ENCODE measurements around the gene MRFAP1. TPM values are rescaled to one million over a fixed set of nuclear protein-coding genes. Genes with fewer than 3 reads are reported as not detected.
A peak's percentile ranks its signal among the peaks of the same experiment; 100 is the strongest.
"Not testable (repeated sequence)": the region's sequence is repeated elsewhere in the genome, so short reads cannot be mapped to it uniquely, and the experiment has no call there.

Gene MRFAP1
- total RNA-seq, 2 donors from 2014 or later, result 148 to 153 TPM

- no peak for DNase-seq
- H3K4me3 Mint-ChIP-seq, result no peak overlapping the region
- H3K27me3 Mint-ChIP-seq (ENCODE audit: low read depth), result no peaks in the 10 kb centered on the region
- H3K27ac Mint-ChIP-seq, result no peak overlapping the region
- no peaks in the 10 kb centered on the region for H3K9me3 Mint-ChIP-seq
- ATAC-seq (replicated peaks in 1 of 2), result no peak
- no peaks in the 10 kb centered on the region for H3K36me3 Mint-ChIP-seq (ENCODE audit: insufficient read depth in 2 of 2)
- H3K4me1 Mint-ChIP-seq (ENCODE audit: low read depth), result peaks cover 12% of the 10 kb centered on the region
Measured at GRCh38 chr4:6632125-6632524, 8.4 kb upstream of the MRFAP1 start.

DNA sequence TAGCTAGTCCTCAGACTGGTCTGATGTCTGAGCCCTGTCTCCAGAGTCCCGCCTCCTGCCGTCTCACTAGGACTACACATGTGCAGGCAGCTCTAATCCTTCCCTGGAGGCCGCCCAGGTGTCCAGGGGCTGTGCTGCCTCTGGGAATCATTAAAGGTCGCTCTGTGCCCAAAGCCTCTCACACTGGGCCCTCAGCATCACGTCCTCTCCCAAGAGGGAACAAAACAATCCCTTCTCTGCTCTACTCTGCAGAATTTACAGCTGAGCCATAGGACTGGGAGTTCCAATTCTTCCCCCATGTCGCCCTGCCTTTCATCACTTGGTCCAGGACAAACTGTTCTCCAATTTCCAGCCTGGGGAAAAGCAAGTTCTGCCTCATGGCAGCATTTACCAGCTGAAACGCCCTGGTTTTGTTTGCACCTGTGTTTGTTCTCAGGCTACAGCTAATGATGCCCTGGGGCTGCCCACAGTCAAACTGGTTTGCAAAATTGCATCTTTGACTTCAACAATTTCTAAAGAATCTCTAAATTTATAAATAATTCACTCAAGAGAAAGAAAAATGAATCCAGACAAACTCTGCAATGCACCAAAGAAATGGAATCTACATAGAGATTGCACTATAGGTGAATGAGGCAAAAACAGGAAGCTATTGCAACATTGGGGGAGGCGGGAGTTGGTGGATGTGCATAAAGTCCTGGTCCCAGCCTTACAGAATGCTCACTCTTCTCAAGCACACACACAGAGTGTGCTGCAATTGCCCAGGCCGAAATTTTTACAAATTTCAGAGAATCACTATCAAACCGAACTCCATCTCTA, 7.2 kb upstream of the MRFAP1 start:
- Mint-ChIP-seq H3K9me3 (no peaks in the 10 kb centered on the region), H3K4me3 (no peak overlapping the region), H3K4me1 (ENCODE audit: low read depth) (peaks cover 12% of the 10 kb centered on the region), H3K36me3 (ENCODE audit: insufficient read depth in 2 of 2) (peaks cover 2% of the 10 kb centered on the region in 2 donors), H3K27me3 (ENCODE audit: low read depth) (no peaks in the 10 kb centered on the region), H3K27ac (peak overlapping the region; percentile 86)
- ATAC-seq (replicated peaks in 1 of 2) (peak in 1 of 2 donors; percentile 70), DNase-seq (peak in 1 of 2 donors; percentile 39)

- Mint-ChIP-seq H3K9me3 (no peaks in the 10 kb centered on the region), H3K4me1 (ENCODE audit: low read depth) (peaks cover 12% of the 10 kb centered on the region), H3K36me3 (ENCODE audit: insufficient read depth in 2 of 2) (peaks cover 2% of the 10 kb centered on the region in 2 donors), H3K27me3 (ENCODE audit: low read depth) (no peaks in the 10 kb centered on the region), H3K27ac (no peak overlapping the region), H3K4me3 (no peak overlapping the region)
- ATAC-seq (replicated peaks in 1 of 2), result no peak
- no peak for DNase-seq
Measured at GRCh38 chr4:6634746-6635145, 5.7 kb upstream of the MRFAP1 start.

DNA sequence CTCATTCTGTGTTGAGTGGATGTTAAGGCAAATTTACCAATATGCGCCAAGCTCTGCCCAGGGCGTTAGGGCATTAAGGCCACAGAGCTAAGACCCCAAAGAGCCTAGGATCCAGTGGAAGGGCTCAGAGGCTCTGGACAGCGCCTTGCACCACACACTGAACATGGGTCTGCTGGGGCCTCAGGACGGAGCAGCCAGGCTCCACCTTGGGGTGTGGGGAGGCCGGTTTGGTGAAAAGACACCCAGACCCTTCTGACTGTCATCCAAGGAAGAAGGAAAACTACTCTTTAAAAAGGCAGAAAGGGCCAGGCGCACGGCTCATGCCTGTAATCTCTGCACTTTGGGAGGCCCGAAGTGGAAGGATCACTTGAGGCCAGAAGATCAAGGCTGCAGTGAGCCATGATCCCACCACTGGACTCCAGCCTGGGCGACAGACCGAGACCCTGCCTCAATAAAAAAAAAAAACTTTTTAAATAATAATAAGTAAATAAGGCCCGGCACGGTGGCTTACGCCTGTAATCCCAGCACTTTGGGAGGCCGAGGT, 1.3 kb upstream of the MRFAP1 start:
- H3K36me3 Mint-ChIP-seq (ENCODE audit: insufficient read depth in 2 of 2), result peaks cover 21 to 30% of the 10 kb centered on the region in 2 donors
- H3K27ac Mint-ChIP-seq, result no peak overlapping the region
- no peaks in the 10 kb centered on the region for H3K9me3 Mint-ChIP-seq
- H3K4me1 Mint-ChIP-seq (ENCODE audit: low read depth), result peaks cover 33% of the 10 kb centered on the region
- DNase-seq, result no peak
- H3K4me3 Mint-ChIP-seq, result peak overlapping the region; percentile 40 to 54
- no peaks in the 10 kb centered on the region for H3K27me3 Mint-ChIP-seq (ENCODE audit: low read depth)
- ATAC-seq (replicated peaks in 1 of 2), result no peak

DNA sequence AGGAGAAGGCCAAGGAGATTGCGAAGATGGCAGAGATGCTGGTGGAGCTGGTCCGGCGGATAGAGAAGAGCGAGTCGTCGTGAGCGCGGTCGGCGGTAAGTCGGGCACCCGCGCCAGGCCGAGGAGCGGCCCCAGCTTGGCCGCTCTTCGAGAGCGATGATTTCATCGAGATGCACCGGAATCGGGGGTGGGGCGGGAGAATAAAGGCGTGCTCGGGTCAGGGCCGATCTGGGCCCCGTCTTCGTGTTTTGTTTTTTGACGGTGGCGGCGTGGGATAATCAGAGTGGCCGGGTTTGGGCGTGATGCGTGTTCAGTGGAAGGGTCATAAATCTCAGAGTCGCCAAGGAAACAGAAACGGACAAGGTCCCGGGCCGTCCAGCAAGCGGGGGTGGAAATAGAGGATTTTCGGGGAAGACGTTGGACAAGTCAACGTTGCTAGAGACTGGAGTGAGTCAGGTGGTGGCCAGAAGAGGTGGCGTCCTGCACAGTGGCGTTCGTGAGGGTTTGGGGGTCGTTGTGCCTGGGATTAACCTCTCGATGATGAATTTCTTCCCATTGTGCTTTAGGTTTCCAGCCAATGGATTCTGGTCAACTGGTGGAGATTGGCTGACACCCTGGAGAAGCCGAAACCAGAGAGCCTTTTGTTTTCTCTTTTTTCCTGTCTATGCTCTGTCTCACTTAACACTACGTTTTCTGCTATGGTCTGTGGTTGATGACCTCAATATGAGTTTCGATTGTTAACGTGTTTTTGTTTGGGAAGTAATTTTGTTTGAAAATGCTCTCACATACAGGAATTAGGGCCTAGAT, 882 bp downstream of the MRFAP1 start:
- peak; percentile 65 to 68 for ATAC-seq (replicated peaks in 1 of 2)
- Mint-ChIP-seq H3K9me3 (no peaks in the 10 kb centered on the region), H3K4me1 (ENCODE audit: low read depth) (peaks cover 37% of the 10 kb centered on the region), H3K4me3 (peak overlapping the region; percentile 95 to 98), H3K36me3 (ENCODE audit: insufficient read depth in 2 of 2) (peaks cover 21 to 34% of the 10 kb centered on the region in 2 donors), H3K27me3 (ENCODE audit: low read depth) (no peaks in the 10 kb centered on the region), H3K27ac (peak overlapping the region; percentile 99)
- DNase-seq, result peak; percentile 59 to 64

DNA sequence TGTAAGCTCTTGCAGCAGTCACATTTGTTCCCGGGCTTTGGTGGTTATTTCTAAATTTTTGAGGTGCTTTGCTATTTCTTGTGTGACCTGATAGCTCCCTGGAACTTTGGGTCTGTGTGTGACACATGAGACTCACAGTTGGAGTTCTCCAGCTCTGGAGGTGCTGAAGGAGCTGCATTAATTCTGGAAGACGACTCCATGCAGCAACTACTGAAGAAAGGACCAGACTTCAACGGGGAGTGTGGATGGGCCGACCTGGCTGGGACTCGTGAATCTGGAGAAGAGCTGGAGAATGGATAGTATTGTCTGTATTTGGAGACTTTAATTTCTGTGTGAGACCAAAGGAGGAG, 1.5 kb downstream of the MRFAP1 start:
- no peak for DNase-seq
- H3K27me3 Mint-ChIP-seq (ENCODE audit: low read depth), result no peaks in the 10 kb centered on the region
- H3K9me3 Mint-ChIP-seq, result no peaks in the 10 kb centered on the region
- peak overlapping the region; percentile 99 for H3K27ac Mint-ChIP-seq
- H3K4me3 Mint-ChIP-seq, result peak overlapping the region; percentile 95 to 98
- H3K4me1 Mint-ChIP-seq (ENCODE audit: low read depth), result peaks cover 37% of the 10 kb centered on the region
- no peak for ATAC-seq (replicated peaks in 1 of 2)
- H3K36me3 Mint-ChIP-seq (ENCODE audit: insufficient read depth in 2 of 2), result peaks cover 21 to 34% of the 10 kb centered on the region in 2 donors

GRCh38 chr4:6643141-6643847, 2.8 kb downstream of the MRFAP1 start:
- no peaks in the 10 kb centered on the region for H3K27me3 Mint-ChIP-seq (ENCODE audit: low read depth)
- H3K9me3 Mint-ChIP-seq, result no peaks in the 10 kb centered on the region
- H3K4me1 Mint-ChIP-seq (ENCODE audit: low read depth), result peaks cover 37% of the 10 kb centered on the region
- H3K27ac Mint-ChIP-seq, result peak overlapping the region; percentile 99
- no peak for DNase-seq
- H3K4me3 Mint-ChIP-seq, result peak overlapping the region; percentile 95 to 98
- peaks cover 19 to 32% of the 10 kb centered on the region in 2 donors for H3K36me3 Mint-ChIP-seq (ENCODE audit: insufficient read depth in 2 of 2)
- no peak for ATAC-seq (replicated peaks in 1 of 2)

DNA sequence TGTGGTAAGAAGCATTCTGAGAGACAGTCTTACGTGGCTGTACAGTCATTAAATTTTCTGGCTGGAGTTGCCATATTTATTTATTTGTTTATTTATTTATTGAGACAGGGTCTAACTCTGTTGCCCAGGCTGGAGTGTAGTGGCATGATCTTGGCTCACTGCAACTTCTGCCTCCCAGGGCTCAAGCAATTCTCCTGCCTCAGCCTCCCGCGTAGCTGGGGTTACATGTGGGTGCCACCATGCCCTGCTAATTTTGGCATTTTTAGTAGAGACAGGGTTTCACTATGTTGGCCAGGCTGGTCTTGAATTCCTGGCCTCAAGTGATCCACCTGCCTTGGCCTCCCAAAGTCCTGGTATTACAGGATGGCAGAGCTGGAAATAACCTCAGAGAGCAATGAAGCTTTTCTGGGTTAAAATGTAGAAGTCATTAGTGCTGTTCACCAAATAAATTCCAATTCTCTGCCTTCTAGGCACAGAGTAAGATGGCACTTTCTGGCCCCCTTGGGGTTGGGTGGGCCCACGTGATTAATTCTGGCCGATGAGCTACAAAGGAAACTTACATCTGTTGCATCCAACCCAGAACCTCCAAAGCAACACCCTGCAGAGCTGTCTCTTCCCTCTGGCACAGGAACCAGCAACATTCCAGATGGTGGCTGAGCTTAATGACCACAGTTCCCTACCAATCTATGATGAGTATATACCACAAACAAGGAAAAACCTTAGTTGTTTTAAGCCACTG, 4.5 kb downstream of the MRFAP1 start:
- H3K4me3 Mint-ChIP-seq, result no peak overlapping the region
- no peaks in the 10 kb centered on the region for H3K27me3 Mint-ChIP-seq (ENCODE audit: low read depth)
- peaks cover 19 to 32% of the 10 kb centered on the region in 2 donors for H3K36me3 Mint-ChIP-seq (ENCODE audit: insufficient read depth in 2 of 2)
- DNase-seq (no peak), ATAC-seq (replicated peaks in 1 of 2) (no peak)
- peaks cover 36% of the 10 kb centered on the region for H3K4me1 Mint-ChIP-seq (ENCODE audit: low read depth)
- no peaks in the 10 kb centered on the region for H3K9me3 Mint-ChIP-seq
- H3K27ac Mint-ChIP-seq, result no peak overlapping the region

DNA sequence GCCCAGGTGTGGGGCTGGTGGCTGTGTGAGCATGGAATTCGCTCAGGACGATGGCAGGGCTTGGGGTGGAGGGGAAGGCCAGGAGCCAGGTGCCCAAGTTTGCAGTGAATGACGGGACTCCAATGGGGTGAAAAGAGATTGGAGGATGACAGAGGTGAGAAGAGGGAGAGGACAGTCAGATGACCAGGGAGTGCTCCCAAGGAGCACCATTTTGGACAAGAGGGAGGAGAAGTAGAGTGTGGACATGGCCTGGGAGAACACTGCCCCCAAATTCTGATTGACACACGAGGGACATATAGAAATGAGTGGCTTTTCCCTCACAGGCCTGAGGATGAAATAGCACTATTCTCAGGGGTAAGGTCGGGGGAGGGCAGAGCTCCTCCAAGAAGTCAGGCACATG, 6.7 kb downstream of the MRFAP1 start:
- Mint-ChIP-seq H3K4me1 (ENCODE audit: low read depth) (peaks cover 24% of the 10 kb centered on the region), H3K4me3 (no peak overlapping the region), H3K36me3 (ENCODE audit: insufficient read depth in 2 of 2) (peaks cover 1 to 12% of the 10 kb centered on the region in 2 donors), H3K27me3 (ENCODE audit: low read depth) (no peaks in the 10 kb centered on the region), H3K27ac (peak overlapping the region; percentile 6), H3K9me3 (no peaks in the 10 kb centered on the region)
- DNase-seq (no peak), ATAC-seq (replicated peaks in 1 of 2) (peak; percentile 11 to 15)

DNA sequence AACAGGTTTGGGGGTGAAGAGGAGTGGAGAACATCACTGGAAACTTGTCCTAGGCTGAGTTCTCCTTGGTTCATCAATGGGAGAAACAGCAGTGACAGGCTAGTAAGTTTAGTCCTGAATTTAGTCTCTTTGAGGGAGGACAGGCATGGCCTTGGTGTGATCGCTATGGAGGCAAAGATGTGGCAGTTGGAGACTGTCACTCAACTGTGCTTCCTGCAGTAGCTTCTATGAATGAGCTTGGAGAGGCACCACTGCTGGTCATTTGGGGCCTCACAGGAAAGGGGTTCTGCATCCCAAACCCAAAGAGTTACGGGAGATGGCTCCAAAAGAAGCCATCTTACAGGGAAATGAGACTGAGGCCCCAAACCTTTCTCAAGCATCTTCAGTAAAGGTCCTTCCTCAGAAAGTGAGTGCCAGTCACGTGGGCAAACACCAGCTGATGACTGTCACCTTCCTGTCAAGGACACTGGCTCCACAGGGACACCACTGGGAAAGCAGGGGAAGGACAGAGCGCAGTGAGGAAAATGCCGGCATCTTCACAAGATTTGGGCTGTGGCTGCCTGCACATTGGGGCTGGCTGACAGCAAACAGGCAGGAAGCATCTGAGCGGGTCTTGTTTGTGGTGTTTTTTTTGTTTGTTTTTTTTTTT, 7.2 kb downstream of the MRFAP1 start:
- Mint-ChIP-seq H3K36me3 (ENCODE audit: insufficient read depth in 2 of 2) (peaks cover 0 to 7% of the 10 kb centered on the region in 2 donors), H3K27me3 (ENCODE audit: low read depth) (no peaks in the 10 kb centered on the region), H3K27ac (peak overlapping the region; percentile 6), H3K4me3 (no peak overlapping the region), H3K9me3 (no peaks in the 10 kb centered on the region), H3K4me1 (ENCODE audit: low read depth) (peaks cover 19% of the 10 kb centered on the region)
- ATAC-seq (replicated peaks in 1 of 2), result peak in 1 of 2 donors; percentile 15
- DNase-seq, result no peak

- Mint-ChIP-seq H3K4me1 (ENCODE audit: low read depth) (peaks cover 4% of the 10 kb centered on the region), H3K4me3 (no peak overlapping the region), H3K36me3 (ENCODE audit: insufficient read depth in 2 of 2) (peaks cover 0 to 4% of the 10 kb centered on the region in 2 donors), H3K9me3 (no peaks in the 10 kb centered on the region), H3K27me3 (ENCODE audit: low read depth) (no peaks in the 10 kb centered on the region), H3K27ac (no peak overlapping the region)
- no peak for ATAC-seq (replicated peaks in 1 of 2)
- DNase-seq, result no peak
Measured at GRCh38 chr4:6649216-6649615, 8.7 kb downstream of the MRFAP1 start.

GRCh38 chr4:6654211-6654610, 13.7 kb downstream of the MRFAP1 start:
- H3K4me3 Mint-ChIP-seq; H3K9me3 Mint-ChIP-seq; DNase-seq; H3K4me1 Mint-ChIP-seq (ENCODE audit: low read depth); H3K36me3 Mint-ChIP-seq (ENCODE audit: insufficient read depth in 2 of 2); H3K27ac Mint-ChIP-seq; ATAC-seq (replicated peaks in 1 of 2); H3K27me3 Mint-ChIP-seq (ENCODE audit: low read depth): not testable (repeated sequence)

Data from activated T-cell treated with anti-CD3 and anti-CD28 coated beads, Interleukin-2, amount 50 U/mL, for 72 hours (primary cell).